ENCODE measurements around the gene UBE2K. TPM values are rescaled to one million over a fixed set of nuclear protein-coding genes. Genes with fewer than 3 reads are reported as not detected.

Gene UBE2K
- total RNA-seq, 1 experiment from 2014 or later = 126 TPM

DNA sequence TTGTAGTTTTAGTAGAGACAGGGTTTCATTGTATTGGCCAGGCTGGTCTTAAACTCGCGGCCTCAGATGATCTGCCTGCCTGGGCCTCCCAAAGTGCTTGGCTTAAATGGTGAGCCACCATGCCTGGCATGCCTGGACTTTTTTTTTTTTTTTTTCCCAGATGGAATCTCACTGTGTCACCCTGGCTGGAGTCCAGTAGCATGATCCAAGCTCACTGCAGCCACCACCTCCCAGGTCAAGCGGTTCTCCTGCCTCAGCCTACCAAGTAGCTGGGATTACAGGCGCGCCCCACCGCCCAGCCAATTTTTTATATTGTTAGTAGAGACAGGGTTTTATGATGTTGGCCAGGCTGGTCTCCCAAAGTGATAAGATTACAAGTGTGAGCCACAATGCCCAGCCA is 8.4 kb downstream of the UBE2K start:
- Histone ChIP-seq H3K4me1 (ENCODE audit: control insufficient read depth in 1 of 2, insufficient read depth in 2 of 2, low read length in 2 of 2) (peaks cover 30 to 39% of the 10 kb centered on the region in 2 experiments), H3K9me2 (ENCODE audit: insufficient read depth) (no peaks in the 10 kb centered on the region), H3K27ac (ENCODE audit: low read depth, low read length) (peak overlapping the region; percentile 57), H4K20me1 (ENCODE audit: insufficient read depth) (peaks cover 38% of the 10 kb centered on the region; the same call in 1 of the 2 replicates), H3K9ac (ENCODE audit: low read length) (peak overlapping the region; percentile 15), H2AFZ (ENCODE audit: low read depth, low read length, poor library complexity, severe bottlenecking) (no peak overlapping the region), H3K4me2 (ENCODE audit: low read length) (peak overlapping the region; percentile 49), H3K79me2 (ENCODE audit: insufficient read depth, low read length) (peaks cover 100% of the 10 kb centered on the region), H3K27me3 (ENCODE audit: insufficient read depth, low read length) (no peaks in the 10 kb centered on the region), H3K9me3 (ENCODE audit: control insufficient read depth in 1 of 2, insufficient read depth in 1 of 2, low read depth in 1 of 2, low read length in 2 of 2) (no peaks in the 10 kb centered on the region), H3K4me3 (replicated peaks in 1 of 2; ENCODE audit: low read depth in 1 of 2, low read length in 2 of 2) (0 out of 4 replicates have a peak overlapping the region, but pooled peaks of 1 of the 2 experiments have one; percentile 2), H3K36me3 (ENCODE audit: control insufficient read depth in 1 of 2, insufficient read depth in 2 of 2, low read length in 2 of 2) (peaks cover 7 to 8% of the 10 kb centered on the region in 2 experiments; a peak in 3 of 4 replicates)
- DNase-seq (ENCODE audit: low read depth, low spot score) = peak; percentile 51
- BruUV-seq (replicated peaks) = no TSS peak
- POLR2A ChIA-PET = interaction anchor here (0.8 kb wide), 1 partner anchor 8 kb away, joined by 3 read pairs; the partner anchor contains the start of gene UBE2K
- RAD21 ChIA-PET (ENCODE audit: low non-redundant PET in 1 of 2, low total read pairs in 2 of 2, uncharacterized antibody in 2 of 2, unreplicated experiment in 2 of 2) = no interaction called here
- peak; percentile 71 for ATAC-seq
- TF ChIP-seq SIN3A (IDR thresholded peaks at IDR 0.05; ENCODE audit: low read depth) = no peak
- no peak for TF ChIP-seq CEBPB (IDR thresholded peaks at IDR 0.05; ENCODE audit: low read depth)
- TF ChIP-seq YY1 (IDR thresholded peaks at IDR 0.05; ENCODE audit: extremely low read depth, insufficient replicate concordance, low read depth, low read length) = peak; percentile 32
- peak; percentile 39; the same call in 1 of the 2 replicates for TF ChIP-seq POLR2AphosphoS5 (IDR thresholded peaks at IDR 0.05; ENCODE audit: low read depth, low read length)
- intact Hi-C loops (cut with micrococcal nuclease) = no loop called here
- CTCF ChIA-PET = no interaction called here

DNA sequence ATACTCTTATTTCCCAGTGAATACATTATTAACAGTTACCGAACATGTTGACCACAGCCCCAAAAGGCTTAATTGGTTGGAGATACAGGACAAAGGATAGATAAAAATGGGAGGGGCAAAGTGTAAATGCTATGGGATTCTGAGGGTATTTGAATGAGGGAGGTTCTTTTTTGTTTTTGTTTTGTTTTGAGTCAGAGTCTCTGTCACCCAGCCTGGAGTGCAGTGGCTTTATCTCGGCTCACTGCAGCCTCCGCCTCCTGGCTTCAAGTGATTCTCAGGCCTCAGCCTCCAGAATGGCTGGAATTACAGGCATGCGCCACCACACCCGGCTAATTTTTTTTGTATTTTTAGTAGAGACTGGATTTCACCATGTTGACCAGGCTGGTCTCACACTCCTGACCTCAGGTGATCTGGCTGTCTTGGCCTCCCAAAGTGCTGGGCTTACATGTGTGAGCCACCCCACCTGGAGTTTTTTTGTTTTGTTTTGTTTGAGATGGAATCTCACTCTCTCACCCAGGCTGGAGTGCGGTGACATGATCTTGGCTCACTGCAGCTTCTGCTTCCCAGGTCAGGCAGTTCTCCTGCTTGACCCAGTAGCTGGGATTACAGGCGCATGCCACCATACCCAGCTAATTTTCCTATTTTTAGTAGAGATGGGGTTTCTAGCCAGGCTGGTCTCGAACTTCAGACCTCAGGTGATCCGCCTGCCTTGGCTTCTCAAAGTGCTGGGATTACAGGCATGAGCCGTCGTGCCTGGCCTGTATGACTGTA is 9.0 kb downstream of the UBE2K start:
- Histone ChIP-seq H3K4me3 (replicated peaks in 1 of 2; ENCODE audit: low read depth in 1 of 2, low read length in 2 of 2) (0 out of 4 replicates have a peak overlapping the region, but pooled peaks of 1 of the 2 experiments have one; percentile 2), H3K9me3 (ENCODE audit: control insufficient read depth in 1 of 2, insufficient read depth in 1 of 2, low read depth in 1 of 2, low read length in 2 of 2) (no peaks in the 10 kb centered on the region), H3K4me1 (ENCODE audit: control insufficient read depth in 1 of 2, insufficient read depth in 2 of 2, low read length in 2 of 2) (peaks cover 33 to 44% of the 10 kb centered on the region in 2 experiments), H3K4me2 (ENCODE audit: low read length) (peak overlapping the region; percentile 49), H4K20me1 (ENCODE audit: insufficient read depth) (peaks cover 42% of the 10 kb centered on the region; the same call in 1 of the 2 replicates), H3K9me2 (ENCODE audit: insufficient read depth) (no peaks in the 10 kb centered on the region), H3K36me3 (ENCODE audit: control insufficient read depth in 1 of 2, insufficient read depth in 2 of 2, low read length in 2 of 2) (peaks cover 7 to 8% of the 10 kb centered on the region in 2 experiments; a peak in 3 of 4 replicates), H3K27ac (ENCODE audit: low read depth, low read length) (peak overlapping the region; percentile 57), H3K9ac (ENCODE audit: low read length) (peak overlapping the region; percentile 15), H3K27me3 (ENCODE audit: insufficient read depth, low read length) (no peaks in the 10 kb centered on the region), H3K79me2 (ENCODE audit: insufficient read depth, low read length) (peaks cover 100% of the 10 kb centered on the region), H2AFZ (ENCODE audit: low read depth, low read length, poor library complexity, severe bottlenecking) (no peak overlapping the region)
- no peak for TF ChIP-seq EZH2phosphoT487 (IDR thresholded peaks at IDR 0.05; ENCODE audit: borderline replicate concordance)
- TF ChIP-seq, protein P1, sequence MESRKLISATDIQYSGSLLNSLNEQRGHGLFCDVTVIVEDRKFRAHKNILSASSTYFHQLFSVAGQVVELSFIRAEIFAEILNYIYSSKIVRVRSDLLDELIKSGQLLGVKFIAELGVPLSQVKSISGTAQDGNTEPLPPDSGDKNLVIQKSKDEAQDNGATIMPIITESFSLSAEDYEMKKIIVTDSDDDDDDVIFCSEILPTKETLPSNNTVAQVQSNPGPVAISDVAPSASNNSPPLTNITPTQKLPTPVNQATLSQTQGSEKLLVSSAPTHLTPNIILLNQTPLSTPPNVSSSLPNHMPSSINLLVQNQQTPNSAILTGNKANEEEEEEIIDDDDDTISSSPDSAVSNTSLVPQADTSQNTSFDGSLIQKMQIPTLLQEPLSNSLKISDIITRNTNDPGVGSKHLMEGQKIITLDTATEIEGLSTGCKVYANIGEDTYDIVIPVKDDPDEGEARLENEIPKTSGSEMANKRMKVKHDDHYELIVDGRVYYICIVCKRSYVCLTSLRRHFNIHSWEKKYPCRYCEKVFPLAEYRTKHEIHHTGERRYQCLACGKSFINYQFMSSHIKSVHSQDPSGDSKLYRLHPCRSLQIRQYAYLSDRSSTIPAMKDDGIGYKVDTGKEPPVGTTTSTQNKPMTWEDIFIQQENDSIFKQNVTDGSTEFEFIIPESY (IDR thresholded peaks at IDR 0.05; ENCODE audit: extremely low read depth, insufficient replicate concordance, low read length) = no peak
- no peak for TF ChIP-seq SRF (IDR thresholded peaks at IDR 0.05; ENCODE audit: low read depth)
- no peak for TF ChIP-seq ELF1 (IDR thresholded peaks at IDR 0.05; ENCODE audit: borderline replicate concordance, low read depth)
- TF ChIP-seq JUND (IDR thresholded peaks at IDR 0.05) = no peak
- TF ChIP-seq ZFX (IDR thresholded peaks at IDR 0.05) = no peak
- TF ChIP-seq ZNF274 (IDR thresholded peaks at IDR 0.05; ENCODE audit: low read depth, low read length) = no peak
- no peak for TF ChIP-seq RAD21 (IDR thresholded peaks at IDR 0.05; ENCODE audit: low read depth)
- TF ChIP-seq, protein P2, sequence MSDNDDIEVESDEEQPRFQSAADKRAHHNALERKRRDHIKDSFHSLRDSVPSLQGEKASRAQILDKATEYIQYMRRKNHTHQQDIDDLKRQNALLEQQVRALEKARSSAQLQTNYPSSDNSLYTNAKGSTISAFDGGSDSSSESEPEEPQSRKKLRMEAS (IDR thresholded peaks at IDR 0.05) = no peak
- TF ChIP-seq TCF7L2 (IDR thresholded peaks at IDR 0.05; ENCODE audit: borderline replicate concordance, extremely low read depth, insufficient read depth, insufficient read length) = no peak
- no peak for TF ChIP-seq POLR2AphosphoS5 (IDR thresholded peaks at IDR 0.05; ENCODE audit: low read depth, low read length)
- BruUV-seq (replicated peaks) = no TSS peak
- DNase-seq (ENCODE audit: low read depth, low spot score) = no peak
- intact Hi-C loops (cut with micrococcal nuclease) = no loop called here
- RAD21 ChIA-PET (ENCODE audit: low non-redundant PET in 1 of 2, low total read pairs in 2 of 2, uncharacterized antibody in 2 of 2, unreplicated experiment in 2 of 2) = no interaction called here
- peak; percentile 45 for ATAC-seq
- POLR2A ChIA-PET = interaction anchor here (0.8 kb wide), 1 partner anchor 9 kb away, joined by 3 read pairs; the partner anchor contains the start of gene UBE2K
- CTCF ChIA-PET = no interaction called here
